WTC11 (cell line): ENCODE data around the gene VTI1A. TPM values are rescaled to one million over a fixed set of nuclear protein-coding genes. Genes with fewer than 3 reads are reported as not detected.
A peak's percentile ranks its signal among the peaks of the same experiment; 100 is the strongest.

Experiments used
- ATAC-seq: fragments of 200-7000 bp; cut with Tn5 transposase; 2 replicates; pipeline ENCODE4 v1.10.0; 2021; ENCODE audit warnings: mild to moderate bottlenecking, moderate library complexity
- CTCF ChIA-PET: fragments of 300-600 bp; sonication (Branson Sonifier 250); formaldehyde crosslinking; loops from one replicate; lab custom pipeline; 2021; ENCODE audit warnings: antibody characterized with exemption; lab: Charles Lee
- POLR2A ChIA-PET: fragments of 350-600 bp; sonication (Branson Sonifier 250); formaldehyde crosslinking; loops from one replicate; lab custom pipeline; 2021; ENCODE audit warnings: antibody characterized with exemption; lab: Charles Lee
- DNase-seq: peaks from one replicate; pipeline ENCODE4 v3.0.0; 2021; ENCODE audit warnings: low spot score
- H3K27ac Mint-ChIP-seq: 2 replicates; pipeline ENCODE4 v1.8.0; 2021; ENCODE audit warnings: mixed read lengths
- H3K27me3 Mint-ChIP-seq: 2 replicates; pipeline ENCODE4 v1.8.0; 2021; ENCODE audit warnings: low read depth, mild to moderate bottlenecking, moderate library complexity, mixed read lengths
- H3K36me3 Mint-ChIP-seq: 2 replicates; pipeline ENCODE4 v1.8.0; 2021; ENCODE audit warnings: mixed read lengths
- H3K4me1 Mint-ChIP-seq: 2 replicates; pipeline ENCODE4 v1.8.0; 2022; ENCODE audit warnings: mixed read lengths
- H3K4me3 Mint-ChIP-seq: 2 replicates; pipeline ENCODE4 v1.8.0; 2021; ENCODE audit warnings: mild to moderate bottlenecking, moderate library complexity, mixed read lengths
- H3K9me3 Mint-ChIP-seq: 2 replicates; pipeline ENCODE4 v1.8.0; 2021; ENCODE audit warnings: mixed read lengths
- CREM ChIP-seq: sonication (generic); formaldehyde crosslinking; IDR thresholded peaks from 2 replicates; pipeline ENCODE4 v1.8.1; 2022; ENCODE audit warnings: mild to moderate bottlenecking, missing genetic modification reagents, moderate library complexity
- GABPB1 ChIP-seq: sonication (generic); formaldehyde crosslinking; IDR thresholded peaks from 2 replicates; pipeline ENCODE4 v1.8.1; 2023; ENCODE audit warnings: mild to moderate bottlenecking, missing genetic modification reagents
- GRHL2 ChIP-seq: fragments of 250-450 bp; sonication (Bioruptor Pico); IDR thresholded peaks from 2 replicates; pipeline ENCODE4 v1.8.0; 2022; ENCODE audit warnings: mild to moderate bottlenecking, moderate library complexity; ENCODE audit not compliant: insufficient replicate concordance, severe bottlenecking
- GTF2I ChIP-seq: fragments of 250-450 bp; sonication (Bioruptor Pico); conservative IDR thresholded peaks from 2 replicates; pipeline ENCODE4 v1.4.0; 2021; ENCODE audit warnings: mild to moderate bottlenecking
- JAZF1 ChIP-seq: fragments of 250-450 bp; sonication (Bioruptor Pico); IDR thresholded peaks from 2 replicates; pipeline ENCODE4 v1.9.0; 2021; ENCODE audit warnings: moderate library complexity, mild to moderate bottlenecking, inconsistent platforms
- NFYB ChIP-seq: sonication (generic); formaldehyde crosslinking; conservative IDR thresholded peaks from 2 replicates; pipeline ENCODE4 v1.8.0; 2022; ENCODE audit warnings: low read depth, missing genetic modification reagents
- SMAD3 ChIP-seq: sonication (generic); formaldehyde crosslinking; IDR thresholded peaks from 2 replicates; pipeline ENCODE4 v1.8.0; 2022; ENCODE audit warnings: missing genetic modification reagents, mild to moderate bottlenecking, borderline replicate concordance
- TP53 ChIP-seq: sonication (generic); formaldehyde crosslinking; IDR thresholded peaks from 2 replicates; pipeline ENCODE4 v1.8.1; 2023; ENCODE audit warnings: mild to moderate bottlenecking, missing genetic modification reagents
- ZNF317 ChIP-seq: sonication (generic); formaldehyde crosslinking; IDR thresholded peaks from 2 replicates; pipeline ENCODE4 v1.8.1; 2023; ENCODE audit warnings: low read depth, mild to moderate bottlenecking, moderate library complexity, missing genetic modification reagents, borderline replicate concordance
- total RNA-seq: library from RNA; stranded (reverse); gene quantifications from 3 replicates; pipeline ENCODE4 v1.2.3, GENCODE V29; 2021
- TF ChIP-seq, protein P1 (sequence below): sonication (generic); formaldehyde crosslinking; IDR thresholded peaks from 2 replicates; pipeline ENCODE4 v1.8.0; 2022; ENCODE audit warnings: mild to moderate bottlenecking, missing genetic modification reagents
- TF ChIP-seq, protein P2 (sequence below): sonication (generic); formaldehyde crosslinking; IDR thresholded peaks from 2 replicates; pipeline ENCODE4 v1.8.1; 2023; ENCODE audit warnings: mild to moderate bottlenecking, missing genetic modification reagents
- TF ChIP-seq, protein P3 (sequence below): sonication (generic); formaldehyde crosslinking; IDR thresholded peaks from 2 replicates; pipeline ENCODE4 v1.8.1; 2022; ENCODE audit warnings: mild to moderate bottlenecking, missing genetic modification reagents, moderate library complexity, borderline replicate concordance
- TF ChIP-seq, protein P4 (sequence below): fragments of 250-450 bp; sonication (Bioruptor Pico); IDR thresholded peaks from 2 replicates; pipeline ENCODE4 v1.8.0; 2021; ENCODE audit warnings: mild to moderate bottlenecking
- TF ChIP-seq, protein P5 (sequence below): sonication (generic); formaldehyde crosslinking; IDR thresholded peaks from 2 replicates; pipeline ENCODE4 v1.8.1; 2023; ENCODE audit warnings: mild to moderate bottlenecking, missing genetic modification reagents, borderline replicate concordance
- TF ChIP-seq, protein P6 (sequence below): fragments of 200-600 bp; IDR thresholded peaks from 2 replicates; pipeline ENCODE4 v1.8.0; 2022; ENCODE audit warnings: antibody characterized with exemption
- TF ChIP-seq, protein P7 (sequence below): fragments of 250-450 bp; sonication (Bioruptor Pico); IDR thresholded peaks from 2 replicates; pipeline ENCODE4 v2.1.2; 2022; ENCODE audit warnings: mild to moderate bottlenecking, moderate library complexity

Gene VTI1A
- total RNA-seq, 1 experiment from 2014 or later: 20.1 TPM

DNA sequence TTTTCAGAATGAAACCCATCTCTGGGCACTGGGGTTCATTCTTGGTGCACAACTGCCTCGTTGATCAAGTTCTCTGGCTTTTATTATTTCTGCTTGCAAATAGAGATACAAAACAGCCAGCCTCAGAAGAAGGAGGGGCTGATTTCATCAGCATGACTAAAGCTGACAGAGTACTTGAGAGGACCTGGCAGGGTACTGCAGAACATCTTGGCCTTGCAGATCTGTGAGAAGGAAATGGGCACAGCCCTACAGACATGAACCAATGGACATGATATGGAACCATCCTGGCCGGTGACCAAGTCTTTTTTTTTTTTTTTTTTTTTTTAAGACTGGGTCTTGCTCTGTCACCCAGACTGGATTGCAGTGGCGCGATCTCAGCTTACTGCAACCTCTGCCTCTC, 240.6 kb downstream of the VTI1A start (continued):
- no peak for TF ChIP-seq JAZF1 (CRISPR knock-in tag)
- TF ChIP-seq CREM (CRISPR knock-in tag): no peak
- TF ChIP-seq, protein P1, sequence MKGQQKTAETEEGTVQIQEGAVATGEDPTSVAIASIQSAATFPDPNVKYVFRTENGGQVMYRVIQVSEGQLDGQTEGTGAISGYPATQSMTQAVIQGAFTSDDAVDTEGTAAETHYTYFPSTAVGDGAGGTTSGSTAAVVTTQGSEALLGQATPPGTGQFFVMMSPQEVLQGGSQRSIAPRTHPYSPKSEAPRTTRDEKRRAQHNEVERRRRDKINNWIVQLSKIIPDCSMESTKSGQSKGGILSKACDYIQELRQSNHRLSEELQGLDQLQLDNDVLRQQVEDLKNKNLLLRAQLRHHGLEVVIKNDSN (CRISPR knock-in tag): no peak
- TF ChIP-seq, protein P2, sequence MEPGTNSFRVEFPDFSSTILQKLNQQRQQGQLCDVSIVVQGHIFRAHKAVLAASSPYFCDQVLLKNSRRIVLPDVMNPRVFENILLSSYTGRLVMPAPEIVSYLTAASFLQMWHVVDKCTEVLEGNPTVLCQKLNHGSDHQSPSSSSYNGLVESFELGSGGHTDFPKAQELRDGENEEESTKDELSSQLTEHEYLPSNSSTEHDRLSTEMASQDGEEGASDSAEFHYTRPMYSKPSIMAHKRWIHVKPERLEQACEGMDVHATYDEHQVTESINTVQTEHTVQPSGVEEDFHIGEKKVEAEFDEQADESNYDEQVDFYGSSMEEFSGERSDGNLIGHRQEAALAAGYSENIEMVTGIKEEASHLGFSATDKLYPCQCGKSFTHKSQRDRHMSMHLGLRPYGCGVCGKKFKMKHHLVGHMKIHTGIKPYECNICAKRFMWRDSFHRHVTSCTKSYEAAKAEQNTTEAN: no peak
- TF ChIP-seq, protein P3, sequence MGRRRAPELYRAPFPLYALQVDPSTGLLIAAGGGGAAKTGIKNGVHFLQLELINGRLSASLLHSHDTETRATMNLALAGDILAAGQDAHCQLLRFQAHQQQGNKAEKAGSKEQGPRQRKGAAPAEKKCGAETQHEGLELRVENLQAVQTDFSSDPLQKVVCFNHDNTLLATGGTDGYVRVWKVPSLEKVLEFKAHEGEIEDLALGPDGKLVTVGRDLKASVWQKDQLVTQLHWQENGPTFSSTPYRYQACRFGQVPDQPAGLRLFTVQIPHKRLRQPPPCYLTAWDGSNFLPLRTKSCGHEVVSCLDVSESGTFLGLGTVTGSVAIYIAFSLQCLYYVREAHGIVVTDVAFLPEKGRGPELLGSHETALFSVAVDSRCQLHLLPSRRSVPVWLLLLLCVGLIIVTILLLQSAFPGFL: no peak
- no peak for TF ChIP-seq GTF2I (CRISPR knock-in tag)
- TF ChIP-seq, protein P4, sequence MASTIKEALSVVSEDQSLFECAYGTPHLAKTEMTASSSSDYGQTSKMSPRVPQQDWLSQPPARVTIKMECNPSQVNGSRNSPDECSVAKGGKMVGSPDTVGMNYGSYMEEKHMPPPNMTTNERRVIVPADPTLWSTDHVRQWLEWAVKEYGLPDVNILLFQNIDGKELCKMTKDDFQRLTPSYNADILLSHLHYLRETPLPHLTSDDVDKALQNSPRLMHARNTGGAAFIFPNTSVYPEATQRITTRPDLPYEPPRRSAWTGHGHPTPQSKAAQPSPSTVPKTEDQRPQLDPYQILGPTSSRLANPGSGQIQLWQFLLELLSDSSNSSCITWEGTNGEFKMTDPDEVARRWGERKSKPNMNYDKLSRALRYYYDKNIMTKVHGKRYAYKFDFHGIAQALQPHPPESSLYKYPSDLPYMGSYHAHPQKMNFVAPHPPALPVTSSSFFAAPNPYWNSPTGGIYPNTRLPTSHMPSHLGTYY (CRISPR knock-in tag): no peak
- TF ChIP-seq, protein P5, sequence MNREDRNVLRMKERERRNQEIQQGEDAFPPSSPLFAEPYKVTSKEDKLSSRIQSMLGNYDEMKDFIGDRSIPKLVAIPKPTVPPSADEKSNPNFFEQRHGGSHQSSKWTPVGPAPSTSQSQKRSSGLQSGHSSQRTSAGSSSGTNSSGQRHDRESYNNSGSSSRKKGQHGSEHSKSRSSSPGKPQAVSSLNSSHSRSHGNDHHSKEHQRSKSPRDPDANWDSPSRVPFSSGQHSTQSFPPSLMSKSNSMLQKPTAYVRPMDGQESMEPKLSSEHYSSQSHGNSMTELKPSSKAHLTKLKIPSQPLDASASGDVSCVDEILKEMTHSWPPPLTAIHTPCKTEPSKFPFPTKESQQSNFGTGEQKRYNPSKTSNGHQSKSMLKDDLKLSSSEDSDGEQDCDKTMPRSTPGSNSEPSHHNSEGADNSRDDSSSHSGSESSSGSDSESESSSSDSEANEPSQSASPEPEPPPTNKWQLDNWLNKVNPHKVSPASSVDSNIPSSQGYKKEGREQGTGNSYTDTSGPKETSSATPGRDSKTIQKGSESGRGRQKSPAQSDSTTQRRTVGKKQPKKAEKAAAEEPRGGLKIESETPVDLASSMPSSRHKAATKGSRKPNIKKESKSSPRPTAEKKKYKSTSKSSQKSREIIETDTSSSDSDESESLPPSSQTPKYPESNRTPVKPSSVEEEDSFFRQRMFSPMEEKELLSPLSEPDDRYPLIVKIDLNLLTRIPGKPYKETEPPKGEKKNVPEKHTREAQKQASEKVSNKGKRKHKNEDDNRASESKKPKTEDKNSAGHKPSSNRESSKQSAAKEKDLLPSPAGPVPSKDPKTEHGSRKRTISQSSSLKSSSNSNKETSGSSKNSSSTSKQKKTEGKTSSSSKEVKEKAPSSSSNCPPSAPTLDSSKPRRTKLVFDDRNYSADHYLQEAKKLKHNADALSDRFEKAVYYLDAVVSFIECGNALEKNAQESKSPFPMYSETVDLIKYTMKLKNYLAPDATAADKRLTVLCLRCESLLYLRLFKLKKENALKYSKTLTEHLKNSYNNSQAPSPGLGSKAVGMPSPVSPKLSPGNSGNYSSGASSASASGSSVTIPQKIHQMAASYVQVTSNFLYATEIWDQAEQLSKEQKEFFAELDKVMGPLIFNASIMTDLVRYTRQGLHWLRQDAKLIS (CRISPR knock-in tag): no peak
- no peak for TF ChIP-seq SMAD3 (CRISPR knock-in tag)
- TF ChIP-seq ZNF317 (CRISPR knock-in tag): no peak
- TF ChIP-seq GABPB1: no peak

DNA sequence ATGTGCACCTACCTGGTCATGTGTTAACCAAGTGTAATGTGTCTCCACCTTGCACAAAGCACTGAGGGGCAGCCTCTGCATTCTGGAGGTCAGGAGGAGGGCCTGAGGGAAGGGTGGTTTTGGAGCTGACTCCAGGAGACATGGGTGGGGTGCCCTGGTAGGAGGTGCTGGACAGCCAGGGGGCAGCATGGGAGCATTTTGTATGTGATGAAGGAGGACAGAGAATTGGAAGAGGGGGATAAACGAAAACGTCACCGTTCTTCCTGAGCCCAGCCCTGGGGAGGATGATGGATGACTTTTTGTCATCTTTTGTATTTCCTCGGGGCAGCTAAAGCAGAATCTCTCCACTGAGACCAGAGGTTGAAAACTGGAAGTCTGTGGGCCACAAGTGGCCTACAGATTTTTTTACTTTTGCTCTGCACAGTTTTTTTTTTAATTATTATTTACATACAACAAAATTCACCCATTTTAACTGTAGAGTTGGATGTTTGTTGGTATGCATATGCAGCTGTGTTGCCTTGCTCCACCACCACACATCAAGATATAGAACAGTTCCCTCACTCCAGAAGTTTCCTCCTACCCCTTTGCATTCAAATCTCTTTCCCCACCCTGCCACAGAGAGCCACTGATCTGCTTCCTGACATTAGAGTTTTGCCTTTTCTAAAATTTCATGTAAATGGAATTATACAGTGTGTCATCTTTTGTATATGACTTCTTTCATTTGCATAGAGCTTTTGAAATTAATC, 242.5 kb downstream of the VTI1A start:
- CTCF ChIA-PET: interaction anchor here (1.1 to 1.2 kb wide), 2 partner anchors 25 to 30 kb away, joined by 3 read pairs; no protein-coding TSS in a partner anchor
- Mint-ChIP-seq H3K27ac (0 out of 2 replicates have a peak overlapping the region, but pooled peaks have one; percentile 17), H3K27me3 (no peaks in the 10 kb centered on the region), H3K9me3 (no peaks in the 10 kb centered on the region), H3K4me3 (no peak overlapping the region), H3K4me1 (peaks cover 29% of the 10 kb centered on the region), H3K36me3 (no peaks in the 10 kb centered on the region)
- POLR2A ChIA-PET: no interaction called here
- TF ChIP-seq, protein P6, sequence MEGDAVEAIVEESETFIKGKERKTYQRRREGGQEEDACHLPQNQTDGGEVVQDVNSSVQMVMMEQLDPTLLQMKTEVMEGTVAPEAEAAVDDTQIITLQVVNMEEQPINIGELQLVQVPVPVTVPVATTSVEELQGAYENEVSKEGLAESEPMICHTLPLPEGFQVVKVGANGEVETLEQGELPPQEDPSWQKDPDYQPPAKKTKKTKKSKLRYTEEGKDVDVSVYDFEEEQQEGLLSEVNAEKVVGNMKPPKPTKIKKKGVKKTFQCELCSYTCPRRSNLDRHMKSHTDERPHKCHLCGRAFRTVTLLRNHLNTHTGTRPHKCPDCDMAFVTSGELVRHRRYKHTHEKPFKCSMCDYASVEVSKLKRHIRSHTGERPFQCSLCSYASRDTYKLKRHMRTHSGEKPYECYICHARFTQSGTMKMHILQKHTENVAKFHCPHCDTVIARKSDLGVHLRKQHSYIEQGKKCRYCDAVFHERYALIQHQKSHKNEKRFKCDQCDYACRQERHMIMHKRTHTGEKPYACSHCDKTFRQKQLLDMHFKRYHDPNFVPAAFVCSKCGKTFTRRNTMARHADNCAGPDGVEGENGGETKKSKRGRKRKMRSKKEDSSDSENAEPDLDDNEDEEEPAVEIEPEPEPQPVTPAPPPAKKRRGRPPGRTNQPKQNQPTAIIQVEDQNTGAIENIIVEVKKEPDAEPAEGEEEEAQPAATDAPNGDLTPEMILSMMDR: peak; percentile 11; the same call in 1 of the 2 replicates
- TF ChIP-seq NFYB (CRISPR knock-in tag): no peak
- TF ChIP-seq, protein P7, sequence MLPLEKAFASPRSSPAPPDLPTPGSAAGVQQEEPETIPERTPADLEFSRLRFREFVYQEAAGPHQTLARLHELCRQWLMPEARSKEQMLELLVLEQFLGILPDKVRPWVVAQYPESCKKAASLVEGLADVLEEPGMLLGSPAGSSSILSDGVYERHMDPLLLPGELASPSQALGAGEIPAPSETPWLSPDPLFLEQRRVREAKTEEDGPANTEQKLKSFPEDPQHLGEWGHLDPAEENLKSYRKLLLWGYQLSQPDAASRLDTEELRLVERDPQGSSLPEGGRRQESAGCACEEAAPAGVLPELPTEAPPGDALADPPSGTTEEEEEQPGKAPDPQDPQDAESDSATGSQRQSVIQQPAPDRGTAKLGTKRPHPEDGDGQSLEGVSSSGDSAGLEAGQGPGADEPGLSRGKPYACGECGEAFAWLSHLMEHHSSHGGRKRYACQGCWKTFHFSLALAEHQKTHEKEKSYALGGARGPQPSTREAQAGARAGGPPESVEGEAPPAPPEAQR (CRISPR knock-in tag): no peak
- TF ChIP-seq, protein P1 (CRISPR knock-in tag): no peak
- no peak for TF ChIP-seq TP53 (CRISPR knock-in tag)
- TF ChIP-seq ZNF317 (CRISPR knock-in tag): no peak
- no peak for TF ChIP-seq GRHL2
- ATAC-seq: peak; percentile 79
- peak; percentile 66 for DNase-seq
